ENCODE results near the gene ZMPSTE24. TPM values are rescaled to one million over a fixed set of nuclear protein-coding genes. Genes with fewer than 3 reads are reported as not detected.

The ZMPSTE24 gene
- total RNA-seq, 4 donors from 2014 or later: 14.9 to 29.8 (median 27.4) TPM

DNA sequence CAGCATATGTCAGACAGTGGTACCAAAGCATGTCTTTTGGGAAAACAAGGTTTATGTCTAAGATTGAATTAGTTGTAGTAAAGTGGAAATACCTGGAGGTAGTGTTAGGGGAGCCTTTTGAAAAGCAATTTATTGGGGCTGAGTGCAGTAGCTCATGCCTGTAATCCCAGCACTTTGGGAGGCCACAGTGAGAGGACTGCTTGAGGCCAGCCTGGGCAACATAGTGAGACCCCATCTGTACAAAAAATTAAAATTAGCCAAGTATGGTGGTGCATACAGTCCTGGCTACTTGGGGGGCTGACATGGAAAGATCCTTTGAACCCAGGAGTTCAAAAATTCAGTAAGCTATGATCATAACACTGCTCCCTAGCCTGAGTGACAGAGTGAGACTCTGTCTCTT, 7.3 kb downstream of the ZMPSTE24 start:
- intact Hi-C loops (cut with DNase I; ENCODE audit: low total_unique reads): no loop called here
- no peak for DNase-seq (ENCODE audit: low spot score in 2 of 2)
- H3K4me3 ChIP-seq (ENCODE audit: low read depth, poor library complexity, severe bottlenecking): no peak overlapping the region
- no peak for TF ChIP-seq POLR2A (IDR thresholded peaks at IDR 0.05)
- TF ChIP-seq, protein P1, sequence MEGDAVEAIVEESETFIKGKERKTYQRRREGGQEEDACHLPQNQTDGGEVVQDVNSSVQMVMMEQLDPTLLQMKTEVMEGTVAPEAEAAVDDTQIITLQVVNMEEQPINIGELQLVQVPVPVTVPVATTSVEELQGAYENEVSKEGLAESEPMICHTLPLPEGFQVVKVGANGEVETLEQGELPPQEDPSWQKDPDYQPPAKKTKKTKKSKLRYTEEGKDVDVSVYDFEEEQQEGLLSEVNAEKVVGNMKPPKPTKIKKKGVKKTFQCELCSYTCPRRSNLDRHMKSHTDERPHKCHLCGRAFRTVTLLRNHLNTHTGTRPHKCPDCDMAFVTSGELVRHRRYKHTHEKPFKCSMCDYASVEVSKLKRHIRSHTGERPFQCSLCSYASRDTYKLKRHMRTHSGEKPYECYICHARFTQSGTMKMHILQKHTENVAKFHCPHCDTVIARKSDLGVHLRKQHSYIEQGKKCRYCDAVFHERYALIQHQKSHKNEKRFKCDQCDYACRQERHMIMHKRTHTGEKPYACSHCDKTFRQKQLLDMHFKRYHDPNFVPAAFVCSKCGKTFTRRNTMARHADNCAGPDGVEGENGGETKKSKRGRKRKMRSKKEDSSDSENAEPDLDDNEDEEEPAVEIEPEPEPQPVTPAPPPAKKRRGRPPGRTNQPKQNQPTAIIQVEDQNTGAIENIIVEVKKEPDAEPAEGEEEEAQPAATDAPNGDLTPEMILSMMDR (IDR thresholded peaks at IDR 0.05): no peak

DNA sequence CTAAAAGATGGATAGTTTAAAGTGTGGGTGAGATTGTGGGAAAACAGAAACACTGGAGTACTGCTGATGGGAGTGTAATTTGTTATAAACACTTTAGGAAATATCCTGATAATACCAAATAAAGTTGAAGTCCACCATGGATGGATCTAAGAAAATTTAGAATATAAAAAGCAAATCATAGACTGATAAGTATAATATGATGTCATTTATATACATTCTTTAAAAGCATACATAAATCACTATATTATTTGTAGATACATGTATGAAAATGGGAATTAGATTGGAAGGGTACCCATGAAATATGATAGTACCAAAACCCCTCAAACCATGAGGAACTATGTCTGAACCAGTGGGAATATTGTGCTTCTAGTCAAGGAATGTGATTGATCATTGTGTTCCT, 7.9 kb downstream of the ZMPSTE24 start:
- H3K4me3 ChIP-seq (ENCODE audit: low read depth, poor library complexity, severe bottlenecking): no peak overlapping the region
- intact Hi-C loops (cut with DNase I; ENCODE audit: low total_unique reads): no loop called here
- DNase-seq (ENCODE audit: low spot score in 2 of 2): no peak
- TF ChIP-seq POLR2A (IDR thresholded peaks at IDR 0.05): no peak
- TF ChIP-seq, protein P1 (IDR thresholded peaks at IDR 0.05): no peak

DNA sequence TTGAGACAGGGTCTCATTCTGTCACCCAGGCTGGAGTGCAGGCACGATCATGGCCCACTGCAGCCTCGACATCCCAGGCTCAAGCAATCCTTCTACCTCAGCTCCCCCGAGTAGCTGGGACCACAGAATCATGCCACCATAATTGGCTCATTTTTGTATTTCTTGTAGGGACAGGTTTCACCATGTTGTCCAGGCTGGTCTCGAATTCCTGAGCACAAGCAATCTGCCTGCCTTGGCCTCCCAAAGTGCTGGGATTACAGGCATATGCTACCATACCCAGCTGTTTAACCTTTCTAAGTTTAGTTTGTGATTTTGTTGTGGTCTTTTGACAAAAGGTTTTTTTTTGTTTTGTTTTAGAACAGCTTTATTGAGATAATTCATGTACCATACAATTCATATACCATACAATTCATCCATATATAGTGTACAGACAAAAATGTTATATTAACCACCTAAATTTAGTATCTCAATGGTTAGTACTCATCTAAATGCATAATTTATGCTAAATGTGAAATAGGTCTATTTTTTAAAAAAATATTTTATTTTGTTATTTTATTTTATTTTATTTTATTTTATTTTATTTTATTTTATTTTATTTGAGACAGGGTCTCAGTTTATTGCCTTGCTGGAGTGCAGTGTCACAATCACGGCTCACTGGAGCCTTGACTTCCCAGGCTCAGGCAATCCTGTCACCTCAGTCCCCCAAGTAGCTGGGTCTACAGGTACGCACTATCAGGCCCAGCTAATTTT, 8.9 kb downstream of the ZMPSTE24 start:
- TF ChIP-seq, protein P1 (IDR thresholded peaks at IDR 0.05): no peak
- no peak for TF ChIP-seq POLR2A (IDR thresholded peaks at IDR 0.05)
- intact Hi-C loops (cut with DNase I; ENCODE audit: low total_unique reads): no loop called here
- no peak overlapping the region for H3K4me3 ChIP-seq (ENCODE audit: low read depth, poor library complexity, severe bottlenecking)
- no peak for DNase-seq (ENCODE audit: low spot score in 2 of 2)
- 70 to 73% methylated on average over 6 of the region's 6 CpGs for WGBS, 2 donors

DNA sequence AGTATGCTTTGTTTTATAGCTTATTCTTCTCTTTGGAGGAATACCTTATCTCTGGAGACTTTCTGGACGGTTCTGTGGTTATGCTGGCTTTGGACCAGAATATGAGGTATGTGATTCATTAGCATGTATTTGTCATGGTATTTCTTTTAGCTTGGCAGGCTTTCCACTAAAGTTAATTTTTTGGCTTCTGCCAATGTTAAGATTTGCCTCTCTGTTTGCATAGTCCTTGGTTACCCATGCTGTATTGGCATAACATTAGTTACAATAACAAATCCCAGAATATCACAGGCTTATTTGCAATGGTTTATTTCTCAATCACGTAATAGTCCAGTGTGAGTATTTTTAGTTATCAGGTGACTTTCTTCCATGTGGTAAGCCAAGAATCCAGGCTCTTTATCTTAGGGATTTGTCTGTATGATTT, 9.7 kb downstream of the ZMPSTE24 start:
- intact Hi-C loops (cut with DNase I; ENCODE audit: low total_unique reads): no loop called here
- DNase-seq (ENCODE audit: low spot score in 2 of 2): no peak
- 23 to 24% methylated on average over 2 of the region's 2 CpGs for WGBS, 2 donors
- TF ChIP-seq, protein P1 (IDR thresholded peaks at IDR 0.05): no peak
- no peak for TF ChIP-seq POLR2A (IDR thresholded peaks at IDR 0.05)
- H3K4me3 ChIP-seq (ENCODE audit: low read depth, poor library complexity, severe bottlenecking): no peak overlapping the region

DNA sequence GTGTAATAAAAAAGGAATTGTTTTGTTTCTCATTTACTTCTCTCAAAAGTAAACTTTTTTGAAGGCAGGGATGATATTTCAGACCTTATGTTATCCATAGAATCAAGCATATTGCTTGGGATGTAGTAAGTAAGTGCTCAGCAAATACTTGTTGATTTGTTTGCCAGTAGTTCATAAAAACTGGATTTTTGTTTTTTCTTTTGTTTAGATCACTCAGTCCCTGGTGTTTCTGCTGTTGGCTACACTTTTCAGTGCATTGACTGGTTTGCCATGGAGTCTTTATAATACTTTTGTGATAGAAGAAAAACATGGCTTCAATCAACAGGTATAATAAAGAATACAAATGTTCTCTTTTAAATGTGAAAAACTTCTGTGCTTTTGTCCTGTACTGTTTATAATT, 10.2 kb downstream of the ZMPSTE24 start:
- no peak overlapping the region for H3K4me3 ChIP-seq (ENCODE audit: low read depth, poor library complexity, severe bottlenecking)
- DNase-seq (ENCODE audit: low spot score in 2 of 2): no peak
- TF ChIP-seq, protein P1 (IDR thresholded peaks at IDR 0.05): no peak
- TF ChIP-seq POLR2A (IDR thresholded peaks at IDR 0.05): no peak
- intact Hi-C loops (cut with DNase I; ENCODE audit: low total_unique reads): no loop called here

Measured in lower leg skin (tissue), 4 donors.